Osteocyte (in vitro differentiated cells): Measurements from ENCODE around the gene IL7R. TPM values are rescaled to one million over a fixed set of nuclear protein-coding genes. Genes with fewer than 3 reads are reported as not detected.
"Not testable (repeated sequence)": the region's sequence is repeated elsewhere in the genome, so short reads cannot be mapped to it uniquely, and the experiment has no call there.

ENCODE experiments used
- DNase-seq: peaks from one replicate; pipeline ENCODE4 v3.0.0; 2021; ENCODE audit warnings: mixed read lengths; ENCODE audit not compliant: unreplicated experiment; ENCODE audit errors: extremely low spot score
- H3K27ac Mint-ChIP-seq: one replicate; pipeline ENCODE4 v1.8.0; 2021; ENCODE audit warnings: mild to moderate bottlenecking, mixed read lengths; ENCODE audit not compliant: unreplicated experiment
- H3K27me3 Mint-ChIP-seq: one replicate; pipeline ENCODE4 v1.8.0; 2021; ENCODE audit warnings: mixed read lengths; ENCODE audit not compliant: unreplicated experiment
- H3K36me3 Mint-ChIP-seq: one replicate; pipeline ENCODE4 v1.8.0; 2021; ENCODE audit warnings: mixed read lengths; ENCODE audit not compliant: unreplicated experiment
- H3K4me1 Mint-ChIP-seq: one replicate; pipeline ENCODE4 v1.8.0; 2021; ENCODE audit warnings: mixed read lengths; ENCODE audit not compliant: unreplicated experiment
- H3K4me3 Mint-ChIP-seq: one replicate; pipeline ENCODE4 v1.8.0; 2021; ENCODE audit warnings: mild to moderate bottlenecking, moderate library complexity, mixed read lengths; ENCODE audit not compliant: unreplicated experiment
- H3K9me3 Mint-ChIP-seq: one replicate; pipeline ENCODE4 v1.8.0; 2021; ENCODE audit warnings: mixed read lengths; ENCODE audit not compliant: unreplicated experiment
- CTCF ChIP-seq: fragments of 200-600 bp; sonication (generic); IDR thresholded peaks from 2 replicates; pipeline ENCODE4 v1.5.0; 2021; ENCODE audit warnings: antibody characterized with exemption, mild to moderate bottlenecking, moderate library complexity
- total RNA-seq: library from RNA; stranded (reverse); gene quantifications from 2 replicates; pipeline ENCODE4 v1.2.1, GENCODE V29; 2021

IL7R gene
- total RNA-seq, 1 donor from 2014 or later = 0.43 TPM

GRCh38 chr5:35838370-35839042 is 18.2 kb upstream of the IL7R start:
- peaks cover 5% of the 10 kb centered on the region for H3K9me3 Mint-ChIP-seq
- no peak overlapping the region for H3K4me3 Mint-ChIP-seq
- H3K4me1 Mint-ChIP-seq = peaks cover 7% of the 10 kb centered on the region
- DNase-seq = no peak
- H3K27ac Mint-ChIP-seq = no peak overlapping the region
- TF ChIP-seq CTCF = no peak
- no peaks in the 10 kb centered on the region for H3K27me3 Mint-ChIP-seq
- H3K36me3 Mint-ChIP-seq = no peaks in the 10 kb centered on the region

GRCh38 chr5:35842856-35843255 is 13.8 kb upstream of the IL7R start:
- no peak overlapping the region for H3K4me3 Mint-ChIP-seq
- no peak overlapping the region for H3K27ac Mint-ChIP-seq
- TF ChIP-seq CTCF = no peak
- no peak for DNase-seq
- H3K4me1 Mint-ChIP-seq = peaks cover 9% of the 10 kb centered on the region
- H3K36me3 Mint-ChIP-seq = peaks cover 3% of the 10 kb centered on the region
- H3K9me3 Mint-ChIP-seq = peaks cover 16% of the 10 kb centered on the region
- H3K27me3 Mint-ChIP-seq = no peaks in the 10 kb centered on the region

- not testable (repeated sequence) for H3K4me3 Mint-ChIP-seq, H3K4me1 Mint-ChIP-seq, H3K27me3 Mint-ChIP-seq, H3K36me3 Mint-ChIP-seq, DNase-seq, H3K27ac Mint-ChIP-seq
- peaks cover 16% of the 10 kb centered on the region for H3K9me3 Mint-ChIP-seq
Observed at GRCh38 chr5:35845508-35845907, 11.2 kb upstream of the IL7R start.

GRCh38 chr5:35847491-35847890 is 9.2 kb upstream of the IL7R start:
- no peak for TF ChIP-seq CTCF

GRCh38 chr5:35847961-35848360 is 8.7 kb upstream of the IL7R start:
- DNase-seq = no peak
- H3K27me3 Mint-ChIP-seq = no peaks in the 10 kb centered on the region
- peaks cover 16% of the 10 kb centered on the region for H3K9me3 Mint-ChIP-seq
- no peak for TF ChIP-seq CTCF
- H3K4me1 Mint-ChIP-seq = peaks cover 29% of the 10 kb centered on the region
- H3K4me3 Mint-ChIP-seq = no peak overlapping the region
- H3K27ac Mint-ChIP-seq = no peak overlapping the region
- H3K36me3 Mint-ChIP-seq = peaks cover 3% of the 10 kb centered on the region

More at GRCh38 chr5:35847491-35847890, 9.2 kb upstream of the IL7R start:
- H3K4me1 Mint-ChIP-seq = peaks cover 25% of the 10 kb centered on the region
- peaks cover 16% of the 10 kb centered on the region for H3K9me3 Mint-ChIP-seq
- no peak overlapping the region for H3K4me3 Mint-ChIP-seq
- H3K27ac Mint-ChIP-seq = no peak overlapping the region
- DNase-seq = no peak
- no peaks in the 10 kb centered on the region for H3K27me3 Mint-ChIP-seq
- H3K36me3 Mint-ChIP-seq = peaks cover 3% of the 10 kb centered on the region
